Progenitor cell of endocrine pancreas (in vitro differentiated cells): ENCODE results near the gene TIGD3. TPM values are rescaled to one million over a fixed set of nuclear protein-coding genes. Genes with fewer than 3 reads are reported as not detected.
A peak's percentile ranks its signal among the peaks of the same experiment; 100 is the strongest.

ENCODE experiments used
- DNase-seq: peaks from one replicate; pipeline ENCODE4 v3.0.0; 2021; ENCODE audit warnings: low spot score; ENCODE audit not compliant: unreplicated experiment
- H3K27ac Mint-ChIP-seq: 2 replicates; pipeline ENCODE4 v1.8.0; 2021; ENCODE audit warnings: mild to moderate bottlenecking, moderate library complexity, mixed read lengths
- H3K27me3 Mint-ChIP-seq: 2 replicates; pipeline ENCODE4 v1.8.0; 2021; ENCODE audit warnings: mixed read lengths
- H3K36me3 Mint-ChIP-seq: 2 replicates; pipeline ENCODE4 v1.8.0; 2022; ENCODE audit warnings: mixed read lengths; ENCODE audit not compliant: insufficient read depth
- H3K4me1 Mint-ChIP-seq: 2 replicates; pipeline ENCODE4 v1.8.0; 2021; ENCODE audit warnings: low read depth, mixed read lengths
- H3K4me3 Mint-ChIP-seq: 2 replicates; pipeline ENCODE4 v1.8.0; 2021; ENCODE audit warnings: low read depth, mild to moderate bottlenecking, moderate library complexity, mixed read lengths
- H3K9me3 Mint-ChIP-seq: 2 replicates; pipeline ENCODE4 v1.8.0; 2021; ENCODE audit warnings: low read depth, mixed read lengths
- CTCF ChIP-seq: fragments of 200-600 bp; sonication (generic); IDR thresholded peaks from one replicate; pipeline ENCODE4 v1.5.0; 2021; ENCODE audit warnings: antibody characterized with exemption, mild to moderate bottlenecking; ENCODE audit not compliant: unreplicated experiment
- total RNA-seq: library from RNA; stranded (reverse); gene quantifications from 2 replicates; pipeline ENCODE4 v1.2.1, GENCODE V29; 2021

Gene TIGD3
- total RNA-seq, 1 donor from 2014 or later: 3.0 TPM

GRCh38 chr11:65340226-65340625 lies 14.3 kb upstream of the TIGD3 start:
- DNase-seq: no peak
- Mint-ChIP-seq H3K4me3 (no peak overlapping the region), H3K4me1 (peaks cover 7% of the 10 kb centered on the region), H3K27ac (no peak overlapping the region), H3K27me3 (no peaks in the 10 kb centered on the region), H3K36me3 (peaks cover 11% of the 10 kb centered on the region), H3K9me3 (no peaks in the 10 kb centered on the region)
- TF ChIP-seq CTCF: no peak

- H3K36me3 Mint-ChIP-seq: peaks cover 19% of the 10 kb centered on the region
- H3K4me3 Mint-ChIP-seq: no peak overlapping the region
- no peaks in the 10 kb centered on the region for H3K27me3 Mint-ChIP-seq
- H3K27ac Mint-ChIP-seq: no peak overlapping the region
- H3K9me3 Mint-ChIP-seq: no peaks in the 10 kb centered on the region
- peaks cover 4% of the 10 kb centered on the region for H3K4me1 Mint-ChIP-seq
- TF ChIP-seq CTCF: no peak
- DNase-seq: no peak
Observed at GRCh38 chr11:65341856-65342255, 12.7 kb upstream of the TIGD3 start.

- no peak for DNase-seq
- H3K27ac Mint-ChIP-seq: no peak overlapping the region
- peaks cover 17% of the 10 kb centered on the region for H3K36me3 Mint-ChIP-seq
- H3K27me3 Mint-ChIP-seq: no peaks in the 10 kb centered on the region
- no peak for TF ChIP-seq CTCF
- no peak overlapping the region for H3K4me3 Mint-ChIP-seq
- H3K9me3 Mint-ChIP-seq: no peaks in the 10 kb centered on the region
- H3K4me1 Mint-ChIP-seq: peaks cover 10% of the 10 kb centered on the region
Observed at GRCh38 chr11:65351511-65351910, 3.0 kb upstream of the TIGD3 start.

- H3K27me3 Mint-ChIP-seq: no peaks in the 10 kb centered on the region
- peaks cover 14% of the 10 kb centered on the region for H3K36me3 Mint-ChIP-seq
- peaks cover 12% of the 10 kb centered on the region for H3K4me1 Mint-ChIP-seq
- no peaks in the 10 kb centered on the region for H3K9me3 Mint-ChIP-seq
- peak; percentile 38 for TF ChIP-seq CTCF
- no peak overlapping the region for H3K4me3 Mint-ChIP-seq
- no peak overlapping the region for H3K27ac Mint-ChIP-seq
- no peak for DNase-seq
Observed at GRCh38 chr11:65352783-65353182, 1.8 kb upstream of the TIGD3 start.

- no peak for TF ChIP-seq CTCF
- Mint-ChIP-seq H3K9me3 (no peaks in the 10 kb centered on the region), H3K36me3 (peaks cover 14% of the 10 kb centered on the region)
Observed at GRCh38 chr11:65353376-65353775, 1.2 kb upstream of the TIGD3 start.

More at GRCh38 chr11:65353376-65353775, 1.2 kb upstream of the TIGD3 start:
- DNase-seq: no peak
- Mint-ChIP-seq H3K4me3 (peak overlapping the region; percentile 72), H3K4me1 (peaks cover 17% of the 10 kb centered on the region), H3K27me3 (no peaks in the 10 kb centered on the region), H3K27ac (no peak overlapping the region)
